Panc1 (cell line): ENCODE data around the gene HNRNPR. TPM values are rescaled to one million over a fixed set of nuclear protein-coding genes. Genes with fewer than 3 reads are reported as not detected.

ENCODE experiments used
- ATAC-seq: fragments of 200-7000 bp; cut with Tn5 transposase; 2 replicates; pipeline ENCODE4 v1.9.1; 2020; ENCODE audit warnings: mild to moderate bottlenecking, moderate library complexity
- Bru-seq: library from RNA; stranded (reverse); fragments of 400-500 nt; gene quantifications from one replicate; lab custom pipeline; 2021; lab: Mats Ljungman, UMichigan
- BruChase-seq, 2 experiments: library from RNA; stranded (reverse); fragments of 400-500 nt; gene quantifications; one replicate each; lab custom pipeline; 2021; lab: Mats Ljungman, UMichigan
- BruUV-seq: library from RNA; stranded (reverse); fragments of 400-500 nt; replicated peaks from 2 replicates; lab custom pipeline; 2021; lab: Mats Ljungman, UMichigan
- CTCF ChIA-PET: fragments of 300-600 bp; sonication (Branson Sonifier 250); formaldehyde crosslinking; loops from one replicate; lab custom pipeline; 2022; ENCODE audit warnings: antibody characterized with exemption; lab: Charles Lee
- POLR2A ChIA-PET: fragments of 300-600 bp; sonication (Branson Sonifier 250); formaldehyde crosslinking; loops from one replicate; lab custom pipeline; 2022; ENCODE audit warnings: antibody characterized with exemption; lab: Charles Lee
- DNase-seq: peaks from one replicate; pipeline ENCODE4 v3.0.0-alpha.2; 2010; ENCODE audit warnings: low read depth, low spot score
- H3K27ac ChIP-seq: 2 replicates; pipeline ENCODE4 v1.5.1; 2011; ENCODE audit warnings: mild to moderate bottlenecking, low read length, inconsistent platforms
- H3K27me3 ChIP-seq: fragments of 200-500 bp; sonication (Bioruptor generic); 2 replicates; pipeline ENCODE4 v1.6.0; 2014; ENCODE audit warnings: low read length, inconsistent platforms; ENCODE audit not compliant: control insufficient read depth, insufficient read depth
- H3K36me3 ChIP-seq: fragments of 200-500 bp; sonication (Bioruptor generic); 2 replicates; pipeline ENCODE4 v1.5.1; 2014; ENCODE audit warnings: inconsistent platforms, mild to moderate bottlenecking, low read length, moderate library complexity; ENCODE audit not compliant: control insufficient read depth, insufficient read depth
- H3K4me1 ChIP-seq: 2 replicates; pipeline ENCODE4 v1.5.1; 2011; ENCODE audit warnings: inconsistent platforms, mild to moderate bottlenecking, low read length, moderate library complexity; ENCODE audit not compliant: control insufficient read depth, insufficient read depth
- H3K4me3 ChIP-seq, 2 experiments: 2 replicates each; pipeline ENCODE4 v1.5.1; 2011 to 2012; ENCODE audit warnings: low read depth in 2 of 2, low read length in 2 of 2, mild to moderate bottlenecking in 2 of 2, inconsistent platforms in 1 of 2, moderate library complexity in 1 of 2
- H3K9me3 ChIP-seq: fragments of 200-500 bp; sonication (Bioruptor generic); 2 replicates; pipeline ENCODE4 v1.5.1; 2014; ENCODE audit warnings: low read depth, mild to moderate bottlenecking, inconsistent platforms, low read length, moderate library complexity; ENCODE audit not compliant: control insufficient read depth, insufficient read depth
- CTCF ChIP-seq: fragments of 450-650 bp; IDR thresholded peaks from 2 replicates; pipeline ENCODE4 v1.5.1; 2017; ENCODE audit warnings: mild to moderate bottlenecking
- POLR2AphosphoS5 ChIP-seq: IDR thresholded peaks from 2 replicates; pipeline ENCODE4 v1.6.1; 2012; ENCODE audit warnings: mild to moderate bottlenecking, low read depth, low read length, moderate library complexity
- REST ChIP-seq, 2 experiments: IDR thresholded peaks; 2 replicates each; pipeline ENCODE4 v1.6.1; 2011 to 2012; ENCODE audit warnings: low read depth in 2 of 2, control low read depth in 1 of 2, low read length in 1 of 2, mild to moderate bottlenecking in 1 of 2, moderate library complexity in 1 of 2; ENCODE audit not compliant: insufficient read depth in 1 of 2
- SIN3A ChIP-seq: IDR thresholded peaks from 2 replicates; pipeline ENCODE4 v1.6.1; 2012; ENCODE audit warnings: low read depth, mild to moderate bottlenecking, low read length, moderate library complexity, borderline replicate concordance; ENCODE audit not compliant: insufficient read depth
- TCF7L2 ChIP-seq: IDR thresholded peaks from 2 replicates; pipeline ENCODE4 v1.6.1; 2011; ENCODE audit warnings: mild to moderate bottlenecking, low read depth, low read length, inconsistent platforms
- in situ Hi-C: cut with HindIII; loops from 2 replicates; pipeline ENCODE4 v1.10.0; 2016; ENCODE audit warnings: low sequenced_read_pairs, low pct_unique_long_range_greater_than_20kb
- intact Hi-C: fragments of 100-400 bp; cut with micrococcal nuclease; formaldehyde crosslinking; loops from one replicate; pipeline ENCODE4 v1.10.0; 2022; ENCODE audit not compliant: unreplicated experiment
- long read RNA-seq: library from polyadenylated mRNA; unstranded; transcript quantifications from one replicate; pipeline ENCODE4 v2.0.0, GENCODE V29; 2021; ENCODE audit not compliant: unreplicated experiment
- polyA plus RNA-seq: library from polyadenylated mRNA; unstranded; fragments of >200 nt; gene quantifications from one replicate; pipeline ENCODE4 v1.2.1, GENCODE V29; 2012; ENCODE audit warnings: missing spikeins; ENCODE audit not compliant: insufficient read length
- total RNA-seq: library from RNA; stranded (reverse); gene quantifications from one replicate; pipeline ENCODE4 v1.2.1, GENCODE V29; 2021; ENCODE audit not compliant: unreplicated experiment

Gene HNRNPR
- total RNA-seq (173 TPM), Bru-seq, nascent RNA (percentile 98 among the genes with signal in this experiment), BruChase-seq, experiment 1, labeled RNA remaining after a 2-hour chase (percentile 97 among the genes with signal in this experiment), BruChase-seq, experiment 2, labeled RNA remaining after a 6-hour chase (percentile 98 among the genes with signal in this experiment)
- 117 TPM for polyA plus RNA-seq
- long read RNA-seq, full-length matches to known transcripts = 141 of 463 reads
- long read RNA-seq, partial matches to known transcripts = 36 of 463 reads
- long read RNA-seq, other reads (novel, unspliced or antisense) = 286 of 463 reads

GRCh38 chr1:23344111-23344986 is at the start of gene HNRNPR:
Gene HNRNPR, minus strand, starts transcription at chr1:23344284. Its CDS starts 3,276 bp downstream, at chr1:23341008.
- Histone ChIP-seq H3K4me3 (peak within 1 kb of the TSS; percentile 81 to 94), H3K27ac (peak within 1 kb of the TSS; percentile 100), H3K36me3 (peaks cover 10% of the 10 kb centered on the region), H3K9me3 (no peaks in the 10 kb centered on the region), H3K27me3 (no peaks in the 10 kb centered on the region), H3K4me1 (peaks cover 25% of the 10 kb centered on the region)
- intact Hi-C loops (loop anchor here (2.0 kb wide), 1 partner anchor 60 kb away; no protein-coding TSS in a partner anchor), in situ Hi-C loops (no loop called here)
- DNase-seq (peak; percentile 98), ATAC-seq (peak; percentile 96)
- ChIA-PET CTCF (interaction anchor here (0.5 to 2.0 kb wide), 11 partner anchors 11 to 318 kb away, joined by 3 to 9 read pairs (median 3); no protein-coding TSS in a partner anchor), POLR2A (interaction anchor here (0.6 to 1.7 kb wide), 23 partner anchors 13 to 1556 kb away, joined by 3 to 11 read pairs (median 6); partner anchors contain the start of gene E2F2)
- 0 out of 4 replicates have a peak, but pooled peaks of 1 of the 2 experiments have one; percentile 40 for TF ChIP-seq REST (IDR thresholded peaks at IDR 0.05; ENCODE audit: insufficient read depth in 1 of 2, low read depth in 2 of 2, low read length in 1 of 2)
- no peak for TF ChIP-seq CTCF
- peak; percentile 94 for TF ChIP-seq POLR2AphosphoS5
- TF ChIP-seq TCF7L2 = peak; percentile 56; the same call in 1 of the 2 replicates
- peak; percentile 58; the same call in 1 of the 2 replicates for TF ChIP-seq SIN3A
- no TSS peak for BruUV-seq

- Histone ChIP-seq H3K36me3 (no peaks in the 10 kb centered on the region), H3K9me3 (no peaks in the 10 kb centered on the region), H3K4me3 (no peak overlapping the region), H3K27me3 (no peaks in the 10 kb centered on the region), H3K27ac (no peak overlapping the region), H3K4me1 (no peaks in the 10 kb centered on the region)
- BruUV-seq = no TSS peak
- CTCF ChIA-PET = interaction anchor here (0.5 to 0.6 kb wide), 2 partner anchors 120 to 376 kb away, joined by 6 to 8 read pairs; no protein-coding TSS in a partner anchor
- no peak for ATAC-seq
- DNase-seq = no peak
- POLR2A ChIA-PET = interaction anchor here (0.6 kb wide), 1 partner anchor 161 kb away, joined by 4 read pairs; no protein-coding TSS in a partner anchor
- in situ Hi-C loops (no loop called here), intact Hi-C loops (no loop called here)
- TF ChIP-seq CTCF (no peak), POLR2AphosphoS5 (no peak), TCF7L2 (no peak), SIN3A (no peak), REST (IDR thresholded peaks at IDR 0.05; ENCODE audit: insufficient read depth in 1 of 2, low read depth in 2 of 2, low read length in 1 of 2) (no peak)
Measured at GRCh38 chr1:23393706-23394105, 49.6 kb upstream of the HNRNPR start.
